ENCODE results near the gene TRPC4. TPM values are rescaled to one million over a fixed set of nuclear protein-coding genes. Genes with fewer than 3 reads are reported as not detected.

TRPC4 gene
- total and polyA plus RNA-seq, 12 donors: 0.26 to 3.9 (median 1.0) TPM; not detected in 1

DNA sequence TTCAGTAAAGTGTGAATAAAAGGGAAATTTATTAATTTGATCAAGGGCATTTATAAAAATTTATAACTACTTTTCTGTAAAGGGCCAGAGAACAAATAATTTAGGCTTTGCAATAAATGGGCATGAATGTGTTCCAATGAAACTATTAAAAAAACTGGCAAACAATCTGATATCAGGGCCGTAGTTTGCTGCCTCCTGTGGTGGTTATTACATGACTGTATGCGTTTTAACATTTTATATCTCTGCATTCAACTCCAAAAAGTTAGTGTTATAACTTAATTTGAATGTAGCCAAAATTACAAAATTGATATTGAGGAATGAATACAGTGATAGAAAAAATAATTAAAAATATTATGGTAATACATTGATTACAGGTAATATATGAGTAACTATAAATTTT, 190.5 kb downstream of the TRPC4 start:
- H3K27me3 ChIP-seq: no peaks in the 10 kb centered on the region
- no peak overlapping the region for H3K27ac ChIP-seq
- intact Hi-C loops (cut with DNase I): no loop called here
- WGBS, 2 donors: 65 to 69% methylated on average over 2 of the region's 2 CpGs
- no peaks in the 10 kb centered on the region for H3K36me3 ChIP-seq
- TF ChIP-seq, protein P1, sequence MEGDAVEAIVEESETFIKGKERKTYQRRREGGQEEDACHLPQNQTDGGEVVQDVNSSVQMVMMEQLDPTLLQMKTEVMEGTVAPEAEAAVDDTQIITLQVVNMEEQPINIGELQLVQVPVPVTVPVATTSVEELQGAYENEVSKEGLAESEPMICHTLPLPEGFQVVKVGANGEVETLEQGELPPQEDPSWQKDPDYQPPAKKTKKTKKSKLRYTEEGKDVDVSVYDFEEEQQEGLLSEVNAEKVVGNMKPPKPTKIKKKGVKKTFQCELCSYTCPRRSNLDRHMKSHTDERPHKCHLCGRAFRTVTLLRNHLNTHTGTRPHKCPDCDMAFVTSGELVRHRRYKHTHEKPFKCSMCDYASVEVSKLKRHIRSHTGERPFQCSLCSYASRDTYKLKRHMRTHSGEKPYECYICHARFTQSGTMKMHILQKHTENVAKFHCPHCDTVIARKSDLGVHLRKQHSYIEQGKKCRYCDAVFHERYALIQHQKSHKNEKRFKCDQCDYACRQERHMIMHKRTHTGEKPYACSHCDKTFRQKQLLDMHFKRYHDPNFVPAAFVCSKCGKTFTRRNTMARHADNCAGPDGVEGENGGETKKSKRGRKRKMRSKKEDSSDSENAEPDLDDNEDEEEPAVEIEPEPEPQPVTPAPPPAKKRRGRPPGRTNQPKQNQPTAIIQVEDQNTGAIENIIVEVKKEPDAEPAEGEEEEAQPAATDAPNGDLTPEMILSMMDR (IDR thresholded peaks at IDR 0.05): no peak
- H3K9me3 ChIP-seq: no peaks in the 10 kb centered on the region
- DNase-seq (no peak), ATAC-seq (no peak)
- no peaks in the 10 kb centered on the region for H3K4me1 ChIP-seq
- no peak overlapping the region for H3K4me3 ChIP-seq

DNA sequence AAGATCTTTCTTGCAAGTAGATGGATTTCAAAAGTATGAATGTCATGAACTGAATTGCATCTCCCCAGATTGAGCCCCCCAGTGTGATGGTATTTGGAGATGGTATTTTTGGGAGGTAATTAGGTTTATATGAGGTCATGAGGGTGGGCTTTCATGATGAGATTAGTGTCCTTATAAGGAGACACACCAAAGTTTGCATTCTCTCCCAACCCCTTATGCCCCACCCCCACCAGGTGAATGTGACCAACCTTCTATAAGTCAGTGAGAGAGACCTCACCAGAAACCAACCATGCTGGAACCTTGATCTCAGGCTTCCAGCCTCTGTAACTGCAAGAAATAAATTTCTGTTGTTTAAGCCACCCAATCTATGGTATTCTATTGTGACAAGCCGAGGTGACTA, 199.7 kb downstream of the TRPC4 start:
- intact Hi-C loops (cut with DNase I): no loop called here
- H3K36me3 ChIP-seq: no peaks in the 10 kb centered on the region
- no peaks in the 10 kb centered on the region for H3K27me3 ChIP-seq
- H3K4me3 ChIP-seq: no peak overlapping the region
- DNase-seq (no peak), ATAC-seq (no peak)
- H3K9me3 ChIP-seq: peaks cover 0 to 4% (median 0%) of the 10 kb centered on the region in 11 donors
- TF ChIP-seq, protein P1 (IDR thresholded peaks at IDR 0.05): no peak
- 79% methylated on average over 1 of the region's 1 CpG for WGBS, 2 donors
- no peaks in the 10 kb centered on the region for H3K4me1 ChIP-seq
- no peak overlapping the region for H3K27ac ChIP-seq

DNA sequence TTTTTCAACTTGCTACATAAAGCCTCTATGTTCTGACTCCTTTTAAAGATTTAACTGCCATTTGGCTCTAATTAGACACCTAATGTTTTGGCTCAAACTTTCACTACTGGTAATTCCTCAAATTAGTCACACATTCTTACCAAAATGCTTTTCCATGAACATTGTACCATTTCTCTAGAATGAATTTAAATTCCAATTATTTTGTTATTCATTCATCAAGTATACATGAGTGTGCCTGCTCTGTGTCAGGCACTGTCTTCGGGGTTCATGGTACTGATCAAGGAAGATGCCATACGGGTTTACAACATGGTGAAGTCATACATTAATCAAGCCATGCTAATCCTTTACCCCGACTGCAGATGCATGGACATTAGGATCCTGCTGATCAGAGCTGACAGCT, 201.9 kb downstream of the TRPC4 start:
- no peak overlapping the region for H3K27ac ChIP-seq
- no peaks in the 10 kb centered on the region for H3K27me3 ChIP-seq
- no peaks in the 10 kb centered on the region for H3K4me1 ChIP-seq

GRCh38 chr13:37666036-37666435, 203.5 kb downstream of the TRPC4 start:
- H3K36me3 ChIP-seq: no peaks in the 10 kb centered on the region
- DNase-seq: no peak
- no peak overlapping the region for H3K4me3 ChIP-seq
- intact Hi-C loops (cut with DNase I): no loop called here
- H3K27me3 ChIP-seq: no peaks in the 10 kb centered on the region
- H3K27ac ChIP-seq: no peak overlapping the region
- H3K9me3 ChIP-seq: peaks cover 0 to 4% (median 0%) of the 10 kb centered on the region in 11 donors
- H3K4me1 ChIP-seq: no peaks in the 10 kb centered on the region
- TF ChIP-seq, protein P1 (IDR thresholded peaks at IDR 0.05): no peak
- no peak for ATAC-seq
- 51 to 53% methylated on average over 2 of the region's 2 CpGs for WGBS, 2 donors

More for the DNA sequence above, 201.9 kb downstream of the TRPC4 start:
- no peak for DNase-seq
- TF ChIP-seq, protein P1 (IDR thresholded peaks at IDR 0.05): no peak
- Histone ChIP-seq H3K9me3 (peaks cover 0 to 4% (median 0%) of the 10 kb centered on the region in 11 donors), H3K4me3 (no peak overlapping the region), H3K36me3 (no peaks in the 10 kb centered on the region)
- no peak for ATAC-seq
- WGBS, 2 donors: 60 to 80% methylated on average over 3 of the region's 3 CpGs
- intact Hi-C loops (cut with DNase I): no loop called here
